Bronchial epithelial cell (primary cell): ENCODE measurements around the gene TMEM201. TPM values are rescaled to one million over a fixed set of nuclear protein-coding genes. Genes with fewer than 3 reads are reported as not detected.

Source experiments
- DNase-seq: peaks from one replicate; pipeline ENCODE4 v3.0.0-alpha.2; 2010; ENCODE audit warnings: low read depth
- FAIRE-seq: peaks from 2 replicates; lab custom pipeline; 2011; peaks lifted over from hg19 to GRCh38; lab: Jason Lieb, UNC
- H3K27me3 ChIP-seq: 2 replicates; pipeline ENCODE4 v1.5.1; 2011; ENCODE audit warnings: low read length; ENCODE audit not compliant: control insufficient read depth, insufficient read depth
- H3K36me3 ChIP-seq: 2 replicates; pipeline ENCODE4 v1.5.1; 2011; ENCODE audit warnings: low read length; ENCODE audit not compliant: control insufficient read depth, insufficient read depth
- H3K4me3 ChIP-seq: 2 replicates; pipeline ENCODE4 v1.5.1; 2011; ENCODE audit warnings: mild to moderate bottlenecking, low read depth, low read length, control low read depth
- total RNA-seq: library from RNA; depleted of rRNA; stranded (reverse); fragments of >200 nt; gene quantifications from 2 replicates; pipeline ENCODE4 v1.2.1, GENCODE V29; 2014
- TF ChIP-seq, protein P1 (sequence below): IDR thresholded peaks from 2 replicates; pipeline ENCODE4 v1.5.1; 2011; ENCODE audit warnings: mild to moderate bottlenecking, moderate library complexity, low read length, control low read depth, inconsistent platforms; ENCODE audit not compliant: insufficient read depth, severe bottlenecking

TMEM201 gene
- total RNA-seq, 1 donor from 2014 or later: 1.8 TPM

DNA sequence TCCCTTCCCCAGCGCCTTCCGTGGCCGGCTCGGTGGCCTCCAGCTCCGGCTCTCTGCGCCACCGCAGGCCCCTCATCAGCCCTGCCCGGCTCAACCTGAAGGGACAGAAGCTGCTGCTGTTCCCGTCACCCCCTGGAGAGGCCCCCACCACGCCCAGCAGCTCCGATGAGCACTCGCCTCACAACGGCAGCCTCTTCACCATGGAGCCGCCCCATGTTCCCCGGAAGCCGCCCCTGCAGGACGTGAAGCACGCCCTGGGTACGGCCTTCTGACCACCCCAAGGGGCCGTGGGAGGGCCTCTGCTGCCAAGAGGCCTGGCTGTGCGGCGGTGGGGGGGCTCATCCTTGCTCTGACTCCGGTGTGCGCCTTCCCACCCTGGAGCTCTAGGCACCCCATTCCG is 21.8 kb downstream of the TMEM201 start:
- no peak for FAIRE-seq
- TF ChIP-seq, protein P1, sequence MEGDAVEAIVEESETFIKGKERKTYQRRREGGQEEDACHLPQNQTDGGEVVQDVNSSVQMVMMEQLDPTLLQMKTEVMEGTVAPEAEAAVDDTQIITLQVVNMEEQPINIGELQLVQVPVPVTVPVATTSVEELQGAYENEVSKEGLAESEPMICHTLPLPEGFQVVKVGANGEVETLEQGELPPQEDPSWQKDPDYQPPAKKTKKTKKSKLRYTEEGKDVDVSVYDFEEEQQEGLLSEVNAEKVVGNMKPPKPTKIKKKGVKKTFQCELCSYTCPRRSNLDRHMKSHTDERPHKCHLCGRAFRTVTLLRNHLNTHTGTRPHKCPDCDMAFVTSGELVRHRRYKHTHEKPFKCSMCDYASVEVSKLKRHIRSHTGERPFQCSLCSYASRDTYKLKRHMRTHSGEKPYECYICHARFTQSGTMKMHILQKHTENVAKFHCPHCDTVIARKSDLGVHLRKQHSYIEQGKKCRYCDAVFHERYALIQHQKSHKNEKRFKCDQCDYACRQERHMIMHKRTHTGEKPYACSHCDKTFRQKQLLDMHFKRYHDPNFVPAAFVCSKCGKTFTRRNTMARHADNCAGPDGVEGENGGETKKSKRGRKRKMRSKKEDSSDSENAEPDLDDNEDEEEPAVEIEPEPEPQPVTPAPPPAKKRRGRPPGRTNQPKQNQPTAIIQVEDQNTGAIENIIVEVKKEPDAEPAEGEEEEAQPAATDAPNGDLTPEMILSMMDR: no peak
- no peak overlapping the region for H3K4me3 ChIP-seq
- H3K36me3 ChIP-seq: peaks cover 13% of the 10 kb centered on the region
- DNase-seq: no peak
- H3K27me3 ChIP-seq: no peaks in the 10 kb centered on the region

DNA sequence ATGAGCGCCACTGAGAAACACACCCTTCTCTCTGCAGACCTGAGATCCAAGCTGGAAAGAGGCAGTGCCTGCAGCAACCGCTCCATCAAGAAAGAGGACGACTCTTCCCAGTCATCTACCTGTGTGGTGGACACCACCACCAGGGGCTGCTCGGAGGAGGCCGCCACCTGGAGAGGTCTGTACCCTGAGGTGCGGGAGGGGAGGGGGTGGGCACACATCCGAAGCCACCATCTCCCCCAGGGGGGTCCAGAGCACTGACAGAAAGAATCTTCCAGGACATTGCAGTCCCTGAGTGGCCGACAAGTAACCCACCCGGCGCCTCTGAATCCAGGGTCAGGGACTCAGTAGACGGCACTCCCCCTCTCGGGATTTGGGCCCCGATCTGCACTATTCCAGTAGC is 23.0 kb downstream of the TMEM201 start:
- Histone ChIP-seq H3K4me3 (no peak overlapping the region), H3K27me3 (no peaks in the 10 kb centered on the region), H3K36me3 (peaks cover 13% of the 10 kb centered on the region)
- no peak for DNase-seq
- FAIRE-seq: no peak
- TF ChIP-seq, protein P1: no peak

DNA sequence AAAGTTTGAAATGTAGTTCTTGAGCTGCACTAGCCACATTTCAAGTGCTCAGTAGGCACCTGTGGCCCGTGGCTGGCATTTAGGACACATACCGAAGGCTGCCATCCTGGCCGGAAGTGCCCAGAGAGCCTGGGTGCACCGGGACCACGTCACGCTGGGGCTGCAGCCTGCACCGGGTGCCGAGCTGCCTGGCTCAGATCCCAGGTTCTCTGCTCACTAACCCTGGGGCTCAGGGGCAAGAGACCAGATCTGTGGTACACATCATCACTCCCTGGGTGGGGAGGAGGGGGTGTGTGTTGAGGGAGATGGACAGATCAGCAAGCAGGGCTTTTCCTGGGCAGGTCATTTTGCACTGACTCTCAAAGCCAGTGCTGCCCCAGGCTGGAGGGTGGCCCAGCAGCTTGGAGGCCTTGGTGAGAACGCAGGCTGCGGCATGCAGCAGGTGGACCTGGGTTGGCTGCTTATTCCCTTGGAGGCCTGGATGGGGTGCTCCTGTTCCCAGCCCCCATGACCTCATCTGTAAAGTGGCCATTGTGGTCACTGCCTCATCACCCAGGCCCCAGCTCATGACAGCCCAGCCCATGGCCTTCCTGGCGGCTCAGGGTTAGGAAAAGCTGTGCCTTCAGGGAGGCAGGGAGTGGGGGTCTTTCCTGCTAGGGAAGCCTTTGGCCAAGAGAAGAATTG is 23.6 kb downstream of the TMEM201 start:
- Histone ChIP-seq H3K27me3 (no peaks in the 10 kb centered on the region), H3K4me3 (no peak overlapping the region), H3K36me3 (peaks cover 13% of the 10 kb centered on the region)
- no peak for FAIRE-seq
- TF ChIP-seq, protein P1: no peak
- DNase-seq: no peak

DNA sequence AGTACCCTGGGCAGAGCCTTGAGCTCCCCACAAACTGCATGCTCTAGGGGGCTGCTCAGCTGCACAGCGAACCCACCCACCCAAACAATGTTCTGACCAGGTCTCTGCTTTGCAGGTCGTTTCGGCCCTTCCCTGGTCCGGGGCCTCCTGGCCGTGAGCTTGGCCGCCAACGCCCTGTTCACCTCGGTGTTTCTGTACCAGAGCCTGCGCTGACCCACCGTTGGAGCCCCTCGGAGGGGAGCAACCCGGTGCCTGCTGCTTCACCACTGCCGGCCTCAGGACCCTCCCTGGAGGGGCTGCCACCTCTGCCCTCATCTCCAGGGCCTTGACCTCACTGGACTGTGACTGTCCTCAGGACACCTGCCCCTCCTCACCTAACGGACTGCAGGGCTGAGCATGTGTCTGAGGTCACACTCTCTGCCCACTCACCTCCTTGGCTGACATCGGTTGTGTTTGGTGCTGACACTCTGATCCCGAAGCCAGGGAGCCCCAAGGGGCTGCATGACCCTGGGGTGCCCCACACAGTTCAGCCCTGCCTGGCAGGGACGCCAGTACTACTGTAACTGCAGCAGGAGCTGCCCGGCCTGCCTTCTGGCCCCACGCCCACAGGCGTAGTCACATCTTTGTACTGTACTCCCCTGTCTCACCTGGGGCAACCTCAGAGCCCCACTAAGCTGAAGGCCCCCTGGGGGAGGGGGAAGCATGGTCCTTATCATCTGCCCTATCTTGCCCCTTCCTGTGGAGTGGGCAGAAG is 24.3 kb downstream of the TMEM201 start:
- H3K36me3 ChIP-seq: peaks cover 13% of the 10 kb centered on the region
- FAIRE-seq: no peak

DNA sequence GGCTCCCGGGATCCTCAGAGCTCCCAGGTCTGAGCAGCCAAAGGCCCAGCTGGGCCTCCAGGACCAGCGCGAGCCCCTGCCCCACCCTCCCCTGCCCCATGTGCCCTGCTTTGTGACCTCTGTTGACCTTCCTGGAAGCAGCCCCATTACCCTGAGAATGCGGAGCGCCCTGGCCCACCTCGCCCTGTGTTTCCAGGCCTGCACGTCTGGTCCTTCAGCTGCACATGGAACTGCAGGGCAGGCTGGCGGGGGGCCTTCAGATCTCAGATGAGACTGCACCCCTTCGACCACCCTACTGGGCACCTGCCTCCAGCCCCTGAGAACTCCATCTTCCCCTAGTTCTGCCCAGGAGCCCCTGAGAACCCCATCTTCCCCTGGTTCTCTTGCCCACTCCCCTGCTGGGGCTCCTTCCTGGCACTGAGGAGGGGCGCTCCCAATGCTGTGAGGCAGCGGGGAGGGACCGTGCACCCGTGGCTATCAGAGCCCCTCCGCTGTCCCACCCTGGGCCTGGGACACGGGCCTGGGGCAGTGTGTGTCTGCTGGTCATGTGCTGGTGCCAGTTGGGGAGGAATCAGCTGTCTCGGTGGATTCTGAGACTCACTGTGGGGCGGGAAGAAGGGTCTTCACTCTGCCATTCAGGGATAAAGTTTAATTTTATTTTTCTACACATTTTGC is 25.1 kb downstream of the TMEM201 start:
- FAIRE-seq (no peak), DNase-seq (no peak)
- Histone ChIP-seq H3K27me3 (peaks cover 1% of the 10 kb centered on the region), H3K4me3 (no peak overlapping the region), H3K36me3 (peaks cover 13% of the 10 kb centered on the region)
- TF ChIP-seq, protein P1: no peak

More for the DNA sequence above, 24.3 kb downstream of the TMEM201 start:
- TF ChIP-seq, protein P1: no peak
- DNase-seq: no peak
- Histone ChIP-seq H3K27me3 (peaks cover under 1% of the 10 kb centered on the region), H3K4me3 (no peak overlapping the region)
